IMR-90 (cell line): ENCODE data around the gene FOCAD. TPM values are rescaled to one million over a fixed set of nuclear protein-coding genes. Genes with fewer than 3 reads are reported as not detected.

Experiments used
- ATAC-seq: fragments of 200-7000 bp; cut with Tn5 transposase; 2 replicates; pipeline ENCODE4 v1.9.1; 2020; ENCODE audit warnings: low read depth, mild to moderate bottlenecking, moderate library complexity
- BruUV-seq: library from RNA; stranded (reverse); fragments of 400-500 nt; replicated peaks from 2 replicates; lab custom pipeline; 2021; lab: Mats Ljungman, UMichigan
- CTCF ChIA-PET: fragments of 300-600 bp; formaldehyde crosslinking; extraction: SDS; loops from one replicate; lab custom pipeline; 2021; ENCODE audit warnings: antibody characterized with exemption; lab: Yijun Ruan, JAX
- POLR2A ChIA-PET: fragments of 300-600 bp; sonication (Branson Sonifier 250); formaldehyde crosslinking; loops from one replicate; lab custom pipeline; 2022; ENCODE audit warnings: antibody characterized with exemption; ENCODE audit not compliant: unreplicated experiment; lab: Charles Lee
- DNase-seq: peaks from one replicate; pipeline ENCODE4 v3.0.0; 2013
- H2AFZ ChIP-seq: replicated peaks from 2 replicates; pipeline ENCODE3; 2013; ENCODE audit warnings: low read length, mild to moderate bottlenecking; ENCODE audit not compliant: poor library complexity
- H2AK5ac ChIP-seq: 2 replicates; pipeline ENCODE4 v1.6.1; 2013; ENCODE audit warnings: low read depth, low read length, inconsistent platforms
- H2AK9ac ChIP-seq: replicated peaks from 2 replicates; pipeline ENCODE3; 2013; ENCODE audit warnings: mild to moderate bottlenecking, low read depth, low read length, moderate library complexity; ENCODE audit not compliant: poor library complexity
- H2BK120ac ChIP-seq: 2 replicates; pipeline ENCODE4 v1.6.1; 2013; ENCODE audit warnings: low read depth, low read length, inconsistent platforms
- H2BK15ac ChIP-seq: 3 replicates; pipeline ENCODE4 v1.6.1; 2013; ENCODE audit warnings: low read depth, low read length, inconsistent platforms
- H2BK20ac ChIP-seq: 2 replicates; pipeline ENCODE4 v1.6.1; 2013; ENCODE audit warnings: low read depth, mild to moderate bottlenecking, inconsistent platforms, low read length, moderate library complexity
- H2BK5ac ChIP-seq: 2 replicates; pipeline ENCODE4 v1.6.1; 2013; ENCODE audit warnings: mild to moderate bottlenecking, low read depth, low read length, inconsistent platforms; ENCODE audit not compliant: poor library complexity, severe bottlenecking
- H3K14ac ChIP-seq: replicated peaks from 2 replicates; pipeline ENCODE4 v1.6.1; 2013; ENCODE audit warnings: low read depth, low read length, inconsistent platforms
- H3K18ac ChIP-seq: 2 replicates; pipeline ENCODE4 v1.6.1; 2013; ENCODE audit warnings: low read depth, low read length, control low read depth
- H3K23ac ChIP-seq: 2 replicates; pipeline ENCODE4 v1.6.1; 2013; ENCODE audit warnings: low read depth, low read length, inconsistent platforms
- H3K27ac ChIP-seq: 2 replicates; pipeline ENCODE4 v1.5.1; 2013; ENCODE audit warnings: mild to moderate bottlenecking, control low read depth, low read length; ENCODE audit not compliant: insufficient read depth
- H3K27me3 ChIP-seq: 2 replicates; pipeline ENCODE4 v1.6.1; 2013; ENCODE audit warnings: low read length; ENCODE audit not compliant: control insufficient read depth, insufficient read depth
- H3K36me3 ChIP-seq: 2 replicates; pipeline ENCODE4 v1.6.1; 2013; ENCODE audit warnings: low read length, mixed read lengths; ENCODE audit not compliant: control insufficient read depth, insufficient read depth
- H3K4ac ChIP-seq: 2 replicates; pipeline ENCODE4 v1.6.1; 2013; ENCODE audit warnings: low read depth, low read length, inconsistent platforms
- H3K4me1 ChIP-seq: 2 replicates; pipeline ENCODE4 v1.6.1; 2013; ENCODE audit warnings: low read length, mixed read lengths; ENCODE audit not compliant: control insufficient read depth, insufficient read depth
- H3K4me2 ChIP-seq: 2 replicates; pipeline ENCODE4 v1.6.1; 2013; ENCODE audit warnings: low read depth, mild to moderate bottlenecking, control low read depth, low read length, moderate library complexity
- H3K4me3 ChIP-seq: 2 replicates; pipeline ENCODE4 v1.5.1; 2013; ENCODE audit warnings: low read depth, mild to moderate bottlenecking, control low read depth, low read length, moderate library complexity; ENCODE audit not compliant: insufficient read depth
- H3K56ac ChIP-seq: 2 replicates; pipeline ENCODE4 v1.6.1; 2013; ENCODE audit warnings: low read length, inconsistent platforms; ENCODE audit not compliant: insufficient read depth; ENCODE audit errors: extremely low read depth
- H3K79me1 ChIP-seq, 2 experiments: 2 replicates each; pipeline ENCODE4 v1.6.1; 2013; ENCODE audit warnings: low read length in 2 of 2, inconsistent platforms in 1 of 2, low read depth in 1 of 2
- H3K9ac ChIP-seq: 2 replicates; pipeline ENCODE4 v1.6.1; 2013; ENCODE audit warnings: low read depth, low read length, control low read depth
- H3K9me1 ChIP-seq: 2 replicates; pipeline ENCODE4 v1.6.1; 2013; ENCODE audit warnings: low read length, inconsistent platforms; ENCODE audit not compliant: insufficient read depth
- H3K9me3 ChIP-seq: 2 replicates; pipeline ENCODE4 v1.6.1; 2013; ENCODE audit warnings: low read length; ENCODE audit not compliant: control insufficient read depth, insufficient read depth
- H4K20me1 ChIP-seq: 2 replicates; pipeline ENCODE4 v1.6.1; 2013; ENCODE audit warnings: low read length, inconsistent platforms; ENCODE audit not compliant: insufficient read depth
- H4K5ac ChIP-seq: 2 replicates; pipeline ENCODE4 v1.6.1; 2013; ENCODE audit warnings: mild to moderate bottlenecking, low read depth, low read length, control low read depth
- H4K8ac ChIP-seq, 2 experiments: 2 replicates each; pipeline ENCODE4 v1.6.1; 2013; ENCODE audit warnings: low read depth in 2 of 2, low read length in 2 of 2, control low read depth in 1 of 2, inconsistent platforms in 1 of 2
- H4K91ac ChIP-seq: 2 replicates; pipeline ENCODE4 v1.6.1; 2013; ENCODE audit warnings: low read depth, low read length, inconsistent platforms; ENCODE audit not compliant: insufficient read depth
- CTCF ChIP-seq: conservative IDR thresholded peaks from 2 replicates; pipeline ENCODE4 v1.5.1; 2012; ENCODE audit warnings: mild to moderate bottlenecking, low read depth, low read length, improper control_type of control experiment
- ELK1 ChIP-seq: fragments of 150-350 bp; IDR thresholded peaks from 2 replicates; pipeline ENCODE4 v1.6.1; 2016; ENCODE audit warnings: low read depth, mild to moderate bottlenecking, low read length, moderate library complexity, borderline replicate concordance
- NFE2L2 ChIP-seq: fragments of 150-350 bp; IDR thresholded peaks from 2 replicates; pipeline ENCODE4 v1.6.1; 2016; ENCODE audit warnings: low read depth, mild to moderate bottlenecking, low read length
- POLR2A ChIP-seq: IDR thresholded peaks from 2 replicates; pipeline ENCODE4 v1.6.1; 2012; ENCODE audit warnings: mild to moderate bottlenecking, low read depth, low read length
- RCOR1 ChIP-seq: IDR thresholded peaks from 2 replicates; pipeline ENCODE4 v1.6.1; 2012; ENCODE audit warnings: mild to moderate bottlenecking, low read length, improper control_type of control experiment; ENCODE audit not compliant: insufficient replicate concordance
- SMC3 ChIP-seq: fragments of 150-350 bp; IDR thresholded peaks from 2 replicates; pipeline ENCODE4 v1.6.1; 2016; ENCODE audit warnings: low read depth, mild to moderate bottlenecking, antibody characterized with exemption, low read length, moderate library complexity
- WGBS, 2 experiments: methylation state at CpG; one replicate each; pipeline versions ENCODE4 v1.1.5 to v1.1.7; 2013; ENCODE audit warnings: missing lambda C conversion rate in 2 of 2; ENCODE audit not compliant: insufficient read length in 1 of 2; ENCODE audit errors: extremely low coverage in 2 of 2; 5-methylcytosine and 5-hydroxymethylcytosine counted together
- dilution Hi-C: fragments of 300-500 bp; cut with HindIII; formaldehyde crosslinking; loops from one replicate; pipeline ENCODE4 v1.14.3; 2018; ENCODE audit warnings: low sequenced_read_pairs; ENCODE audit not compliant: unreplicated experiment
- in situ Hi-C: fragments of 300-500 bp; cut with MboI; formaldehyde crosslinking; loops from 3 replicates; pipeline ENCODE4 v1.14.3; 2019; ENCODE audit warnings: low sequenced_read_pairs, inconsistent platforms, mixed read lengths
- intact Hi-C: fragments of 100-400 bp; cut with micrococcal nuclease; formaldehyde crosslinking; loops from 2 replicates; pipeline ENCODE4 v1.10.0; 2022
- polyA plus RNA-seq, 3 experiments: library from polyadenylated mRNA; depleted of rRNA; stranded (reverse); fragments of >200 nt; gene quantifications; 2 replicates each; pipeline ENCODE4 v1.2.3, GENCODE V29; 2012; ENCODE audit warnings: low replicate concordance in 1 of 3
- total RNA-seq: library from RNA; depleted of rRNA; stranded (reverse); fragments of >200 nt; gene quantifications from 2 replicates; pipeline ENCODE4 v1.2.3, GENCODE V29; 2012

Gene FOCAD
- total and polyA plus RNA-seq, 2 of the 4 experiments (the other 2 are of a cell fraction): 28.8 to 91.2 TPM

- in situ Hi-C loops: no loop called here
- Histone ChIP-seq H2AK9ac (peak within 1 kb of the TSS; percentile 58), H3K79me1 (no peaks in the 10 kb centered on the region), H4K8ac (peak within 1 kb of the TSS in 1 of 2 experiments; percentile 81; a peak in 2 of 4 replicates), H2BK20ac (no peak within 1 kb of the TSS), H4K20me1 (no peaks in the 10 kb centered on the region), H2AK5ac (no peak within 1 kb of the TSS), H3K4me1 (peaks cover 7% of the 10 kb centered on the region), H2BK120ac (no peak within 1 kb of the TSS), H2AFZ (peak within 1 kb of the TSS; percentile 84), H3K4ac (peak within 1 kb of the TSS; percentile 15; the same call in 1 of the 2 replicates), H3K36me3 (no peaks in the 10 kb centered on the region), H3K27ac (no peak within 1 kb of the TSS), H2BK5ac (no peak within 1 kb of the TSS), H3K9ac (peak within 1 kb of the TSS; percentile 65), H3K56ac (no peak within 1 kb of the TSS), H3K9me3 (no peaks in the 10 kb centered on the region), H4K5ac (peak within 1 kb of the TSS; percentile 27; the same call in 1 of the 2 replicates), H4K91ac (0 out of 2 replicates have a peak within 1 kb of the TSS, but pooled peaks have one; percentile 10), H2BK15ac (no peak within 1 kb of the TSS), H3K27me3 (no peaks in the 10 kb centered on the region), H3K23ac (no peak within 1 kb of the TSS), H3K4me2 (peak within 1 kb of the TSS; percentile 77), H3K14ac (peak within 1 kb of the TSS; percentile 55; the same call in 1 of the 2 replicates), H3K9me1 (peaks cover 5% of the 10 kb centered on the region; the same call in 1 of the 2 replicates), H3K18ac (peak within 1 kb of the TSS; percentile 45; the same call in 1 of the 2 replicates), H3K4me3 (peak within 1 kb of the TSS; percentile 33)
- intact Hi-C loops: no loop called here
- peak; percentile 12 for DNase-seq
- dilution Hi-C loops: no loop called here
- peak; percentile 63 for ATAC-seq
- BruUV-seq: no TSS peak
- TF ChIP-seq SMC3 (no peak), RCOR1 (no peak), CTCF (no peak), NFE2L2 (no peak), POLR2A (no peak), ELK1 (no peak)
- ChIA-PET POLR2A (interaction anchor here (0.6 kb wide), 1 partner anchor 334 kb away, joined by 3 read pairs; no protein-coding TSS in a partner anchor), CTCF (no interaction called here)
- 26% methylated on average over 8 of the region's 46 CpGs; no CpG with 5 or more reads in 1 of the 2 experiments for WGBS, 2 experiments
Measured at GRCh38 chr9:21031091-21031807, 347.2 kb downstream of the FOCAD start, which contains the start of gene HACD4. TSS of gene HACD4 (minus strand) at chr9:21031640. CDS start at chr9:21031590, 50 bp downstream.
